ENCODE measurements around the gene RBFOX2.

GRCh38 chr22:35940166-35940565, 88.5 kb downstream of the RBFOX2 start:
- TF ChIP-seq, protein P1, sequence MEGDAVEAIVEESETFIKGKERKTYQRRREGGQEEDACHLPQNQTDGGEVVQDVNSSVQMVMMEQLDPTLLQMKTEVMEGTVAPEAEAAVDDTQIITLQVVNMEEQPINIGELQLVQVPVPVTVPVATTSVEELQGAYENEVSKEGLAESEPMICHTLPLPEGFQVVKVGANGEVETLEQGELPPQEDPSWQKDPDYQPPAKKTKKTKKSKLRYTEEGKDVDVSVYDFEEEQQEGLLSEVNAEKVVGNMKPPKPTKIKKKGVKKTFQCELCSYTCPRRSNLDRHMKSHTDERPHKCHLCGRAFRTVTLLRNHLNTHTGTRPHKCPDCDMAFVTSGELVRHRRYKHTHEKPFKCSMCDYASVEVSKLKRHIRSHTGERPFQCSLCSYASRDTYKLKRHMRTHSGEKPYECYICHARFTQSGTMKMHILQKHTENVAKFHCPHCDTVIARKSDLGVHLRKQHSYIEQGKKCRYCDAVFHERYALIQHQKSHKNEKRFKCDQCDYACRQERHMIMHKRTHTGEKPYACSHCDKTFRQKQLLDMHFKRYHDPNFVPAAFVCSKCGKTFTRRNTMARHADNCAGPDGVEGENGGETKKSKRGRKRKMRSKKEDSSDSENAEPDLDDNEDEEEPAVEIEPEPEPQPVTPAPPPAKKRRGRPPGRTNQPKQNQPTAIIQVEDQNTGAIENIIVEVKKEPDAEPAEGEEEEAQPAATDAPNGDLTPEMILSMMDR (IDR thresholded peaks at IDR 0.05; ENCODE audit: low read length): no peak
- TF ChIP-seq EZH2 (IDR thresholded peaks at IDR 0.05; ENCODE audit: borderline replicate concordance, low read length): no peak

All from OCI-LY1 (cell line).